Measurements from ENCODE around the gene WNK2.

WNK2 gene

DNA sequence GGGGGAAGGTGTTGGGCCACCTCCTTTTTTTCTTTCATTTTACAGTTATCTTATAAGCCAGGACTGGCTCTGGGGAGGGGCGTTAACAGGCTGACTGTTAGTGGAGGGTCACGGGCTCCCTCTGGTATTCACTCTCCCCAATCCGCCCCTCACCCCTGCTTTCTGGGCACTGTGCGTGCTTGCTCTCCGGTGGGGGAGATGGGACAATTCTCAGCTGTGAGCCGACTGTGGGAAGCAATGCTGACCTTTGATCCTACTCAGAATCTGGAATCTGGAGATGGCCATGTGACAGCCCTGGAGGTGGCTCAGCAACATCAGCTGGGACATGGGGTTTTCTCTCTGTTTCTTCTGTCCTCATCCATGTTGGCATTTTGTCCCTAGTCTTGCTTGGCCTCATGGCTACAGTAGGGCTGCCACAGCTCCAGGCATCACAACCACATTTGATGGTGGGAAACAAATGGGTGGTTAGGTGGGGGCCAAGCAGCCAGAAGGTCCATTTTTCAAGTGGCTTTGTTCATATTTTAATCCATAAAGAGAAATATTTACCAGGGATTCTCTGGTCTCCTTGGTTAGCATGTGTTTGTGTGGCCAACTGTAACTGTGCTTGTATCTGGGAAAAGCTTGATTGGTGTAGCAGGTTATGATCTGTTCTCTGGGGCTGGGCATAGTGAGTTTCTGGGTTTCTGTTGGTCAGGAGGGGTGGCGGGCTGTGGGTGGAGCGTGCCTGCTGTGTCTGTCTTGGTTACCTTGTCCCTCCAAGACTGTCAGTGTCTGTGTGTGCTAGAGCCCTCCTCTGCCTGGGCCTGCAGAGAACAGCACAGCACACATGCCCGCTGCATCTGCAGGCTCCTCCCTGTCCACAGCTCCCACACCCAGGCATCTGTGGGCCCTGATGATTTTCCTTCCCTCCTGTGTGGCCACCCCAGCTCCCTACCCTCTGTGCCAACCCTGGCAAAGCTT is 12.4 kb downstream of the WNK2 start:
- Histone ChIP-seq H3K36me3 (ENCODE audit: insufficient read depth, low read length) (no peaks in the 10 kb centered on the region), H3K9ac (ENCODE audit: low read depth, low read length) (no peak overlapping the region), H3K9me3 (ENCODE audit: insufficient read depth, low read depth, low read length) (no peaks in the 10 kb centered on the region), H3K4me3 (ENCODE audit: low read length) (no peak overlapping the region), H3K4me1 (ENCODE audit: insufficient read depth, low read length) (peaks cover 17% of the 10 kb centered on the region), H3K27me3 (ENCODE audit: insufficient read depth, low read length) (no peaks in the 10 kb centered on the region), H3K27ac (ENCODE audit: low read depth, low read length) (no peak overlapping the region)
- WGBS = 93% methylated on average over 9 of the region's 9 CpGs

DNA sequence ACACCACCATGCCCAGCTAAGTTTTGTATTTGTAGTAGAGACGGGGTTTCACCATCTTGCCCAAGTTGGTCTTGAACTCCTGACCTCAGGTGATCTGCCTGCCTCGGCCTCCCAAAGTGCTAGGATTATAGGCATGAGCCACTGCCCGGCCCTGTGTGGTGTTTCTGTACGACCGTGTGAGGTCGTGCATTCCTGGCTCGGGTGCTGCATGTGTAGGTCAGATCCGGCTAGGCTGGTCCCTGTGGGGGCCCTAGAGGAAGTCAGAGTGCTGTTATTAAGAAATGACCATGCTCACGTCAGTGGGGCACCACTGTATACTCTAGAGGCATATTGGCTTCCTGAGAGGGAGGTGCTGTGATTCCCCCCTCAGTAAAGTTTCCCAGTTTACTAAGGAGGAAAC is 13.7 kb downstream of the WNK2 start:
- H3K9ac ChIP-seq (ENCODE audit: low read depth, low read length) = no peak overlapping the region
- H3K9me3 ChIP-seq (ENCODE audit: insufficient read depth, low read depth, low read length) = no peaks in the 10 kb centered on the region
- H3K4me1 ChIP-seq (ENCODE audit: insufficient read depth, low read length) = peaks cover 17% of the 10 kb centered on the region
- H3K36me3 ChIP-seq (ENCODE audit: insufficient read depth, low read length) = no peaks in the 10 kb centered on the region
- H3K27ac ChIP-seq (ENCODE audit: low read depth, low read length) = no peak overlapping the region
- 89% methylated on average over 9 of the region's 9 CpGs for WGBS
- H3K4me3 ChIP-seq (ENCODE audit: low read length) = no peak overlapping the region
- no peaks in the 10 kb centered on the region for H3K27me3 ChIP-seq (ENCODE audit: insufficient read depth, low read length)

DNA sequence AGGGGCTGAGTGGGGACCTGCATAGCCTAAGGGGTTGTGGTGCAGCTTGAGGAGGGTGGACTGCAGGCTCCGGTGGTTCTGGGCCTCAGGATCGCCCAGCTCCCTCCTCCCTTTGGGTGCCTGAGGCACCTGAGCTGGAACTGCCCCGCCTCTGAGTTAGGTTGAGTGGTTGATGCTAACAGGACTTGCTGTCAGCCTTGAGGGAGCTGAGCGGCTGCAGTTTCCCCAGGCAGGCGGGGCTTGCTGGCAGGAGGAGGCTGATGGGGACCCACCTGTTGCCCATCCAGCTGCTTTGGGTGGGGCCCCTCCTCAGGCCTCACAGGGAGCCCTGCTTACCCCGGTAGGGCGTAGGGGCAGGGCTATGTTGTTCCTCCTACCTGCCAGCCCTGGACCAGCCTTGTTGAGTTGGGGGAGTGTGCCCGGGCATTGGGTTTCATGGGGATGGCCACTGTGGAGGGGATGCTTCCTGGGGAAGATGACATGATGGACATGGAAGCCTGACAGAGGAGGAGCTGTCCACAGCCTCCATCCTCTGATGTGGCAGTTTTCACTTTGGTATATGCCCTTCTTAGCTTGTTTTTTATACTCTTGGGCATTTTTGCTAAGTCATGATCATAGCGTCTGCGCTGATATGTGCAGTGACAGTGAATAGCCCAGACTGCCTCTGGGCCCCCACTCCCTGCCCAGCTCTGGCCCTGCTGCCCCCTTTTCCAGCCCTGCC is 14.3 kb downstream of the WNK2 start:
- no peak overlapping the region for H3K27ac ChIP-seq (ENCODE audit: low read depth, low read length)
- H3K27me3 ChIP-seq (ENCODE audit: insufficient read depth, low read length) = no peaks in the 10 kb centered on the region
- H3K9me3 ChIP-seq (ENCODE audit: insufficient read depth, low read depth, low read length) = no peaks in the 10 kb centered on the region
- H3K4me3 ChIP-seq (ENCODE audit: low read length) = no peak overlapping the region
- 82% methylated on average over 10 of the region's 10 CpGs for WGBS
- H3K36me3 ChIP-seq (ENCODE audit: insufficient read depth, low read length) = no peaks in the 10 kb centered on the region
- H3K9ac ChIP-seq (ENCODE audit: low read depth, low read length) = no peak overlapping the region
- H3K4me1 ChIP-seq (ENCODE audit: insufficient read depth, low read length) = peaks cover 13% of the 10 kb centered on the region

DNA sequence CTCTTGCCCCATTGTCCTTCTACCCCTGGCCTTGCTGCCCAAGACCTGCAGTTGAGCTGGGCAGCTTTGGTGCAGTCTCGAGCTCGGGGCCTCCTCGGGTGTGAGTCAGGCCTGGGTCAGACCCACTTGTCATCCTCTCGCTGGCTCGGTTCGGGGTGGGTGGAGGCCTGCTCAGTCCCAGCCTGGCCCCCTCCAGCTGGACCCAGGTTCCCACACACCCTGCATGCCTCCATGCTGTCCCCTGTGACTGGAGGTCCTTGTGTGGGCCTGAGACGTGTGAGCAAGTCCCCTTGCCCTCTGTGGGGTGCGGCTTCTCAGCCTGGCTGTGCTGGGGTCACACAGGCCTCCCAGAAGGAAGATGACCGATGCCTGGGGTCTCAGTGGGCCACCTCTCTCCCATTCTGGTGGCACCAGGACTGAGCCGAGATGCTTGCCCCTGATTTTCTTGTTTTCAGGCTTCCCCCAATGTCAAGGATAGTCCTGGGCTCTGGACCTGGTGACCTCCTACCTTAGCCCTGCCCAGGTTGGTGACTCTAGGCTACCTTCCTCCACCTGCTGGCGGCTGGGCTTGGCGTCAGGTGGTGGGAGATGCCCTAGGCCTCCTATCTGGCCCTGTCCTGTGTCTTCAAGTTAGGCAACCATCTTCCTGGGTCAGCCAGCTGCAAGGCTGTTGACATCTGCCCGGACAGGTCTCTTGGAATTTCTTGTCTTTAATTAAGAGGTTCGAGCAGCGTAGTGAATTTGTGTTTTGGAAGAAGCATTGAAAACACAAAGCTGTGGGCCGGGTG is 15.1 kb downstream of the WNK2 start:
- peaks cover 6% of the 10 kb centered on the region for H3K4me1 ChIP-seq (ENCODE audit: insufficient read depth, low read length)
- H3K9ac ChIP-seq (ENCODE audit: low read depth, low read length) = no peak overlapping the region
- H3K9me3 ChIP-seq (ENCODE audit: insufficient read depth, low read depth, low read length) = no peaks in the 10 kb centered on the region
- 91% methylated on average over 16 of the region's 16 CpGs for WGBS
- no peaks in the 10 kb centered on the region for H3K36me3 ChIP-seq (ENCODE audit: insufficient read depth, low read length)
- no peak overlapping the region for H3K27ac ChIP-seq (ENCODE audit: low read depth, low read length)
- no peak overlapping the region for H3K4me3 ChIP-seq (ENCODE audit: low read length)
- no peaks in the 10 kb centered on the region for H3K27me3 ChIP-seq (ENCODE audit: insufficient read depth, low read length)

DNA sequence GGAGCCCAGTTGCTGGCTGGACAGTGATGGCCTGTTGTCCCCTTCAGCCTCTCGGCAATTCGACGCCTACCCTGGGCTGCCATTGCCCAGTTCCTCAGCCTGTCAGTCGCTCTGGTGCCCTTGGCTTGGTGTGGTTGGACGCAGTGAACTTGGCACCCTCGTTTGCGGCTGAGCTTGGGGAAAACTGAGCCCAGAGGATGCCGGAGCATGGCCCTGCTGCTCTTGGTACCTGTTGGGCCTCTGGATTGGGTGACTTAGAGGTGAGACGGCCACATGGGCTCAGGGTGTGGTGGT is 16.5 kb downstream of the WNK2 start:
- no peaks in the 10 kb centered on the region for H3K27me3 ChIP-seq (ENCODE audit: insufficient read depth, low read length)
- no peaks in the 10 kb centered on the region for H3K9me3 ChIP-seq (ENCODE audit: insufficient read depth, low read depth, low read length)
- no peak overlapping the region for H3K4me3 ChIP-seq (ENCODE audit: low read length)
- no peaks in the 10 kb centered on the region for H3K4me1 ChIP-seq (ENCODE audit: insufficient read depth, low read length)
- no peaks in the 10 kb centered on the region for H3K36me3 ChIP-seq (ENCODE audit: insufficient read depth, low read length)
- no peak overlapping the region for H3K27ac ChIP-seq (ENCODE audit: low read depth, low read length)
- H3K9ac ChIP-seq (ENCODE audit: low read depth, low read length) = no peak overlapping the region
- 94% methylated on average over 9 of the region's 9 CpGs for WGBS

DNA sequence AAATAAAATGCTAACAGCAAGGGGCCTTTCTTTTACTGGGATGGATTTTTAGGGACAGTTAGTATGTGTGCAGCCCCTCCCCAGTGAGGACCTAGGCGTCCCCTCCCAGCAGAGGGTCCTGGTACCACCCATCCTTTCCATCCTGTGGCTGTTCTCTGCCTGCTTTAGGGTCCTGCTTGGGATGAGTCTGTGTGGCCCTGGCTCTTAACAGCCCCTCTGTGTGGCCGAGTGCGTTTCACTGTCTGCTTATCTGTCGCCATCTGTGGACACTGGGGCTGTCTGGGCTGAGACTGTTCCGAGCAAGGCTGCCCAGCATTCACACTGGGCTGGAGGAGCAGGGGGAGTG is 17.0 kb downstream of the WNK2 start:
- H3K36me3 ChIP-seq (ENCODE audit: insufficient read depth, low read length) = no peaks in the 10 kb centered on the region
- H3K27ac ChIP-seq (ENCODE audit: low read depth, low read length) = no peak overlapping the region

DNA sequence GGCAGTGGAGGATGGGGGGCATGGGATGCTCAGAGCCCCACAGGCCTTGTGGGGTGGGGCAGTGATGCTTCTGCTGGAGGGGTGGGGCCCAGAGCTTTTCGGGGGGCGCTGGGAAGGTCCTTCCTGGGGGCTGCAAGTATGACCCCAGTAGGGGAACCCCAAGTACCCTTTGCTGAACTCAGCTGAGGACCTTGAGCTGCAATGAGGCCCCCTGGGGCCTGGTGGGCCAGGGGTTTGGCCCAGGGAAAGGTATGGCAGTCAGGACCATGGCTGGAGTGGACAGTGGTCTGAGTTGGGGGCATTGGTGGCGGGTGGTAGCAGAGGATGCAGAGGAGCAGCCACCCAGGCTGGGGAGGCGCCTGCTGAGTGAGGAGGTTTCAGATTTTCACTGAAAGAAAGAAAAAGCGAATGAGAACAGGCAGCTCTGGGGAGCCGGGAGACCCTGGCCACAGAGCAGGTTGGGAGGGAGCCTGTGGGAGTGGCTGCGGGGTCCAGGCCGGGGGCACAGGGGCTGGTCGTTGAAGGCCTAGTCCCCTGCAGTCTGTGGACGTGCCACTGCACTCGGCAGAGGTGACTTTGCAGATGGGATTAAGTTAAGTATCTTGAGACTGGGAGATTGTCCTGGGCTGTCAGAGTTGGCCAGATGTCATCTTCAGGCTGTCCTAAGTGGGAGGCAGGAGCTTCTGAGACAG is 19.2 kb downstream of the WNK2 start:
- WGBS = 87% methylated on average over 11 of the region's 11 CpGs
- no peak overlapping the region; the same call in 1 of the 2 replicates for H3K9ac ChIP-seq (ENCODE audit: low read depth, low read length)
- no peaks in the 10 kb centered on the region for H3K36me3 ChIP-seq (ENCODE audit: insufficient read depth, low read length)
- H3K27me3 ChIP-seq (ENCODE audit: insufficient read depth, low read length) = no peaks in the 10 kb centered on the region
- H3K27ac ChIP-seq (ENCODE audit: low read depth, low read length) = no peak overlapping the region
- no peaks in the 10 kb centered on the region for H3K9me3 ChIP-seq (ENCODE audit: insufficient read depth, low read depth, low read length)
- H3K4me1 ChIP-seq (ENCODE audit: insufficient read depth, low read length) = no peaks in the 10 kb centered on the region
- no peak overlapping the region for H3K4me3 ChIP-seq (ENCODE audit: low read length)

More for the DNA sequence above, 17.0 kb downstream of the WNK2 start:
- no peaks in the 10 kb centered on the region for H3K9me3 ChIP-seq (ENCODE audit: insufficient read depth, low read depth, low read length)
- H3K27me3 ChIP-seq (ENCODE audit: insufficient read depth, low read length) = no peaks in the 10 kb centered on the region
- no peaks in the 10 kb centered on the region for H3K4me1 ChIP-seq (ENCODE audit: insufficient read depth, low read length)
- WGBS = 80% methylated on average over 5 of the region's 5 CpGs
- H3K9ac ChIP-seq (ENCODE audit: low read depth, low read length) = no peak overlapping the region
- H3K4me3 ChIP-seq (ENCODE audit: low read length) = no peak overlapping the region

DNA sequence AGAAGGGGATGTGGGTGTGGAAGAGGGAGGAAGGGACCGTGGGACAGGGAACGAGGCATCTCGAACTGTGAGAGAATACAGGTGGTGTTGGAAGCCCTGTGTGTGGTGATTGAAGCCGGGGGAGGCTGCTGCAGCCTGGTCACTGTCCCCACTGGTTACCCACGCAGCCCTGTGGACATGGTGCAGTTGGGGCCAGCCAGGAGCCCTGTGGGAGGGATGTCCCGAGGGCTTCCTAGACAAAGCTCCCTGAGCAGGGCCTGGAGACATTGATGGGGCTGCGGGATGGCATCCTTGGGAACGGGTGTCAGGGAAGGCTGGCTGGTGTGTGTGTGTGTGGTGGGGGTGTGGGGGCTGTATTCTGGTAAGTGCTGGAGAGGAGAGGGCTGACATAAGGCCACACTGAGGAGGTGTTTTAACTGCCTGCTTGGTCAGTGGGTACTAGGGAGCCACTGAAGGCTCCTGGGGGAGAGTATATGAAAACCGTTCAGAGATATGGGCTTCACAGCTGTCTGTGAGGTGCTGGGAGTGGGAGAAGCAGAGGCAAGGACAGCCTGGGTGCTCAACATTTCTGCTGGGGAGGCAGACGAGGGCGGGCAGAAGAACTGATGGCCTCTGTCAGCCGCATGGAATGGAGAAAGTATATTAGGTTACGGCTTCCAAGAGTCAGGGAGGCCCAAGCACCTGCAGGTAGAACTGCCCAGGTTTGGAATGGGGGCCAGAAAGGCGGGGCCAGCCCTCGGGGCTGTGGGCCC is 20.0 kb downstream of the WNK2 start:
- no peaks in the 10 kb centered on the region for H3K27me3 ChIP-seq (ENCODE audit: insufficient read depth, low read length)
- no peak overlapping the region for H3K27ac ChIP-seq (ENCODE audit: low read depth, low read length)
- H3K4me1 ChIP-seq (ENCODE audit: insufficient read depth, low read length) = no peaks in the 10 kb centered on the region
- H3K9ac ChIP-seq (ENCODE audit: low read depth, low read length) = no peak overlapping the region; the same call in 1 of the 2 replicates
- no peak overlapping the region for H3K4me3 ChIP-seq (ENCODE audit: low read length)
- WGBS = 89% methylated on average over 15 of the region's 15 CpGs
- H3K36me3 ChIP-seq (ENCODE audit: insufficient read depth, low read length) = no peaks in the 10 kb centered on the region
- H3K9me3 ChIP-seq (ENCODE audit: insufficient read depth, low read depth, low read length) = no peaks in the 10 kb centered on the region

DNA sequence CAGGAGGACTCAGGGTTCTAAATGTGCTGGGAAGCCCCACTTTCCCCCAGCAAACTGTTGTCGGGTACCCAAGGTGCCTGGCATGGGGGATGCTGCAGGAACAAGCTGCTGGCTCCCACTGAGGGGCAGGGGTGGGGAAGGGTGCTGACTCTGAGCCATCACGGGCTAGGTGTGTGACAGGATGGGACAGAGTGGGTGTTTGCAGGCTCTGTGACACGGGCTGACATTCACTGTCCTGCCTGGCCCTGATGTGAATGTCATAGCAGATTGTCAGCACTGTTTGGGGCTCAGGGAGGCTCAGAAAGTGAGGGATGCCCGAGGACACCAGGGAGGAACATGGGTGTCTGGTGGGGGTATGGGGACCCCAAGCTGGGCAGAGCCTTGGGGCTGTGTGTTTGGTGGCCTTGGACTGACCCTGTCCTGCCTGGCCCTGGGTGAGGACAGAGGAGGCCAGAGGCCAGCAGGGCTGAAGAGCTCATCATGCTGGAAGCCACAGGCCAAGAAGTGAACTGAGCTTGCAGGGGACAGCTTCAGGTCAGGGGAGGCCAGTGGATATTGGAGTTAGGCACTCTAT is 20.6 kb downstream of the WNK2 start:
- H3K27me3 ChIP-seq (ENCODE audit: insufficient read depth, low read length) = no peaks in the 10 kb centered on the region
- H3K27ac ChIP-seq (ENCODE audit: low read depth, low read length) = no peak overlapping the region
- H3K4me1 ChIP-seq (ENCODE audit: insufficient read depth, low read length) = no peaks in the 10 kb centered on the region
- WGBS = 89% methylated on average over 4 of the region's 4 CpGs
- H3K36me3 ChIP-seq (ENCODE audit: insufficient read depth, low read length) = no peaks in the 10 kb centered on the region
- no peaks in the 10 kb centered on the region for H3K9me3 ChIP-seq (ENCODE audit: insufficient read depth, low read depth, low read length)
- no peak overlapping the region for H3K9ac ChIP-seq (ENCODE audit: low read depth, low read length)
- H3K4me3 ChIP-seq (ENCODE audit: low read length) = no peak overlapping the region

Data from HUES64 (cell line).